HUES6 (cell line): ENCODE measurements around the gene KIF21B.
"Not testable (repeated sequence)": the region's sequence is repeated elsewhere in the genome, so short reads cannot be mapped to it uniquely, and the experiment has no call there.

Experiments
- H3K27ac ChIP-seq: 2 replicates; pipeline ENCODE4 v1.7.0; 2013; ENCODE audit warnings: low read depth, mild to moderate bottlenecking, low read length, inconsistent platforms
- H3K27me3 ChIP-seq: 2 replicates; pipeline ENCODE4 v1.6.1; 2013; ENCODE audit warnings: low read length; ENCODE audit not compliant: control insufficient read depth, insufficient read depth
- H3K36me3 ChIP-seq: 2 replicates; pipeline ENCODE4 v1.6.1; 2013; ENCODE audit warnings: low read length; ENCODE audit not compliant: control insufficient read depth, insufficient read depth
- H3K4me1 ChIP-seq: 2 replicates; pipeline ENCODE4 v1.6.1; 2013; ENCODE audit warnings: low read length; ENCODE audit not compliant: control insufficient read depth, insufficient read depth
- H3K4me3 ChIP-seq: 2 replicates; pipeline ENCODE4 v1.5.1; 2013; ENCODE audit warnings: low read depth, low read length
- H3K9ac ChIP-seq: one replicate; pipeline ENCODE4 v1.6.1; 2013; ENCODE audit warnings: mild to moderate bottlenecking, low read length
- H3K9me3 ChIP-seq: 2 replicates; pipeline ENCODE4 v1.6.1; 2013; ENCODE audit warnings: low read depth, low read length; ENCODE audit not compliant: control insufficient read depth, insufficient read depth

KIF21B gene

DNA sequence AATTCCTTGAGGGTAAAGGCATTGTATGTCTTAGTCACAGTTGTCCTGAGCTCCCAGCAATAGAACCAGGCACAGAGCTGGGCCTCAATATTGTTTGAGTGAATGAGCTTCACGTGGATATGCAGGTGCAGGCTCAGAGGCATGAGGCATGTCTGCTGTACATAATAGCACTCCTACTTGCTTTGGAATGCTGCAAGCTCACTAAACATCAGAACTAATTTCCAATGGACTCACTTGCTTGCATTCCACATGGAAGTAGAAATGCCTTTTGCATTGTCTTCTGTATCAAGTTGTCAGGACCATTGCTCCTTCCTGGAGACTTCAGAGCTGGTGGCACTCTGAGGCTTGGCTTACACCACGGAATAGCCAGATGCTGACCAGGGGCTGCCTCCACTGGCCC is 91.7 kb downstream of the KIF21B start:
- no peaks in the 10 kb centered on the region for H3K4me1 ChIP-seq
- no peak overlapping the region for H3K27ac ChIP-seq
- H3K36me3 ChIP-seq: no peaks in the 10 kb centered on the region
- no peak overlapping the region for H3K4me3 ChIP-seq
- no peaks in the 10 kb centered on the region for H3K9me3 ChIP-seq
- no peak overlapping the region for H3K9ac ChIP-seq
- H3K27me3 ChIP-seq: no peaks in the 10 kb centered on the region

DNA sequence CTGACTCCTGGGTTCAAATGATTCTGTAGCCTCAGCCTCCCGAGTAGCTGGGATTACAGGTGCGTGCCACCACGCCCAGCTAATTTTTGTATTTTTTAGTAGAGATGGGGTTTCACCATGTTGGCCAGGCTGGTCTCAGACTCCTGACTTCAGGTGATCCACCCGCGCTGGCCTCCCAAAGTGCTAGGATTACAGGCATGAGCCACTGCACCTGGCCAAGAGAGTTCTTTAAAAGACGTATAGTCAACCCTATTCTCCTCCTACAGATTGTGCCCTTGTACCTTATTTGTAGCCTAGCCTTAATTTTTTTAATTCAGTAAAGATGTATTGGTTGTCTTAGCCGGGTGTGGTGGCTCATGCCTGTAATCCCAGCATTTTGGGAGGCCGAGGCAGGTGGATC is 93.2 kb downstream of the KIF21B start:
- not testable (repeated sequence) for H3K9me3 ChIP-seq, H3K27me3 ChIP-seq, H3K36me3 ChIP-seq, H3K4me3 ChIP-seq, H3K9ac ChIP-seq, H3K4me1 ChIP-seq, H3K27ac ChIP-seq

DNA sequence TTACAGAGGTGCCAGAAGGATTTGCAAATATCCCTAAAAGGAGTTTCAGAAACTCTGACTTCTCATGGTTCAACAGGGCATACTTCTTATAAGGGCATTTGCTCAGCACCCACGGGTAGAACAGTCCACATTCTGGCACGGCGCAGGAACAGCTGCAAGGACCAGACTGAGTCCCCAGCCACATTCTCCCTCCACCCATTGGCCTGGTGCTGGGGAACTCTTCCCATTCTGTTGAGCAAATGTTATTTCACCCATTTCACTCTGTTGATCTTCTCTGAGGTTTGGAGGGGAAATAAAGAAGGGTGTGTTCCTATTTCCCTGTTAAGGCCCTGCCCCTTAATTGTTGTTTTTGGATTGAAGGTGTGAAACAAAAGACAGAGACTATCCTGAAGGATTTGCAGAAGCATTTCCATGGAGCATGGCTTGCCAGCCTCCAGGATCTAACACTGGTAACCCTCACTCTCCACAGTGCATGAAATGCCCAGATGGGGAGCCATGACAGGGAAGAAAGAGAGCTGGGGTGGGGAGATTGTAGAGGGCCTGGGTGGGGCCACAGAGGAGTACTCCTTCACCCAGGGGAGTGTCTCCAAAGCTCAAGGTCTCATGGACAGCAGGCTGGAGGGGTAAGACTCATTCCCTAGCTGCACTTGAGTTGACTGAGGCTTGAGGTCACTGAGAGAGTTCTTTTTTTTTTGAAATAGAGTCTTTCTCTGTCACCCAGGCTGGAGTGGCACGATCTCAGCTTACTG is 93.8 kb downstream of the KIF21B start:
- no peaks in the 10 kb centered on the region for H3K9me3 ChIP-seq
- no peaks in the 10 kb centered on the region for H3K36me3 ChIP-seq
- no peaks in the 10 kb centered on the region for H3K27me3 ChIP-seq
- H3K9ac ChIP-seq: no peak overlapping the region
- H3K4me3 ChIP-seq: no peak overlapping the region
- H3K4me1 ChIP-seq: no peaks in the 10 kb centered on the region
- H3K27ac ChIP-seq: no peak overlapping the region

DNA sequence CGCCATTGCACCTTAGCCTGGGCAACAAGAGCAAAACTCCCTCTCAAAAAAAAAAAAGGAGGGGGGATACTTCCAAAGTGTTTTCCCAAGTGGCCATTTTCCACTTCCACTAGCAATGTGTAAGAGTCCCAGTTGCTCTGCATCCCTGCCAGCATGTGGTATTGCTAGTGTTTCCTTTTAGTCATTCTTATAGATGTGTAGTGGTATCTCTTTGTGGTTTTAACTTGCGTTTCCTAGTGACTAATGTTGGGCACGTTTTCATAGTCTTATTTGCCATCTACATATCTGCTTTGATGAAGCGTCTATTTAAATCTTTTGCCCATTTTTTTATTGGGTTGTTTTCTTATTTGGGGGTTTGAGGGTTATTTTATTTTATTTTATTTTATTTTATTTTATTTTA is 97.7 kb downstream of the KIF21B start:
- no peak overlapping the region for H3K9ac ChIP-seq
- no peaks in the 10 kb centered on the region for H3K27me3 ChIP-seq

DNA sequence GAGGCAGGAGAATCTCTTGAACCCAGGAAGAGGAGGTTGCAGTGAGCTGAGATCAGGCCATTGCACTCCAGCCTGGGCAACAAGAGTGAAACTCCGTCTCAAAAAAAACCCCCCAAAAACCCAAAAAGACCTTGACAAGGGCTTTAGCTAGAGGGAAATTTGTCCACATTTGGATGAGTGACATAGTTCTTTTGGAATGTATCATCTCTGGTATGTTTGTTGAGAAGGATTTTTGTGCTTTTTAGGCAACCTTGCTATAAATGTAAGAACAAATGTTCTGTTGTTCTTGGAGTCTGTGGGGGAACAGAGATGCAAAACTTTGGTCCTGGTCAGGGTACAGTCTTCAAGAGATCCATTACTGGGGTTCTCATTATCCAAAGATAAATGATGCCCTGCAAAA is 99.9 kb downstream of the KIF21B start:
- H3K27ac ChIP-seq: no peak overlapping the region
- no peak overlapping the region for H3K9ac ChIP-seq
- no peak overlapping the region for H3K4me3 ChIP-seq
- H3K4me1 ChIP-seq: no peaks in the 10 kb centered on the region
- H3K9me3 ChIP-seq: no peaks in the 10 kb centered on the region
- H3K36me3 ChIP-seq: no peaks in the 10 kb centered on the region
- no peaks in the 10 kb centered on the region for H3K27me3 ChIP-seq

More for the DNA sequence above, 97.7 kb downstream of the KIF21B start:
- no peaks in the 10 kb centered on the region for H3K4me1 ChIP-seq
- no peaks in the 10 kb centered on the region for H3K36me3 ChIP-seq
- no peak overlapping the region for H3K27ac ChIP-seq
- H3K9me3 ChIP-seq: no peaks in the 10 kb centered on the region
- no peak overlapping the region for H3K4me3 ChIP-seq

DNA sequence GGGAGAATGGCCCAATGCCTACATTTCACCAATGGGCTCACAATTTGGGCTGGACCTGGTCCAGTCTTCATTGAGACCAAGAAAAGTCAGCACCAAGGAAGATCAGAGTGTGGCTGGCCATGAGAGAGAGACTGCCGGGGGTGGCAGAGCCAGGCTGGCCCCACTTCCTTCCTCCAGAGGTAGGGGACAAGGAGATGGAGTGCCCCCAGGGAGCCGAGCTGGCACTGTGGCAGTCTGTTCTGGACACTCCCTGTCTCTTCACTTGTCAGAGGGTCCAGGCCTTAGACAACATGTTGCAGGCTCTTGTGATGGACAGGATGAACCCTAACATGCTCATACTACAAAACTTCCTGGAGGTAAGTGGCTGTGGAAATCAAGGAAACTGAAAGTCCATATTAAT is 101.1 kb downstream of the KIF21B start:
- H3K27ac ChIP-seq: no peak overlapping the region

DNA sequence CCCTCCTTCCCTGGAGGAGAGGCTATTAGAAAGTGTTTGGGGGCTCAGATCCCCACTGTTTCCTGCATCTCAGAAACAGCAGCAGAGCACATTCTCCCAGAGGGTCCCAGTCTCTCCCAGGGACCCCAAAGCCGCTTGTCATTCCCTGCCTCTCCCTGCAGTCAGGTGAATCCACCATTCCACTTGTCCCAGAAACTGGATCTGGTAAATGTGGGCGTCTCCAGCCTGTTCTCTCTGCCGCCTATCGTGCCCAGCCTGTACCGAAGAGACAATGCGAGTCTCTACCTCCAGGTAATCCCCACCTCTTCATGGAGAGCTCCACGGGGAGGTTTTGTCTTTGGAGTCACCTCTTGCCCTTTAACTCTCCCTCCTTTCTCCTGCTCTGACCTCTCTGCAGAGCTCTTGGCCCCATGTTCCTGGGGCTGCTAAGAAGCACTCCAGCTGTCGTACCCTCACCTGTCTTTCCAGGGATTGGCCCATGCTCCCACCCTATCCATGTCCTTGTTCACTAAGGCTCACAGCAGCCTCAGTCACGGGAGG is 101.9 kb downstream of the KIF21B start:
- Histone ChIP-seq H3K9me3 (no peaks in the 10 kb centered on the region), H3K4me1 (no peaks in the 10 kb centered on the region), H3K36me3 (no peaks in the 10 kb centered on the region), H3K9ac (no peak overlapping the region), H3K4me3 (no peak overlapping the region), H3K27ac (no peak overlapping the region), H3K27me3 (no peaks in the 10 kb centered on the region)

More for the DNA sequence above, 101.1 kb downstream of the KIF21B start:
- no peaks in the 10 kb centered on the region for H3K4me1 ChIP-seq
- no peak overlapping the region for H3K9ac ChIP-seq
- no peak overlapping the region for H3K4me3 ChIP-seq
- H3K36me3 ChIP-seq: no peaks in the 10 kb centered on the region
- H3K9me3 ChIP-seq: no peaks in the 10 kb centered on the region
- no peaks in the 10 kb centered on the region for H3K27me3 ChIP-seq
